ENCODE measurements around the gene KRT222. TPM values are rescaled to one million over a fixed set of nuclear protein-coding genes. Genes with fewer than 3 reads are reported as not detected.

KRT222 gene
- total RNA-seq, 1 donor from 2014 or later, result 1.3 TPM

- peaks cover 20% of the 10 kb centered on the region for H3K36me3 ChIP-seq
- peak overlapping the region; percentile 89 for H3K4me3 ChIP-seq
- peaks cover 28% of the 10 kb centered on the region for H3K4me1 ChIP-seq
- H3K9me3 ChIP-seq, result no peaks in the 10 kb centered on the region
- TF ChIP-seq CTCF (IDR thresholded peaks at IDR 0.05), result no peak
- no peaks in the 10 kb centered on the region for H3K27me3 ChIP-seq
- intact Hi-C loops (cut with DNase I), result no loop called here
- peak overlapping the region; percentile 100 for H3K27ac ChIP-seq
- DNase-seq (no peak), ATAC-seq (peak; percentile 63)
These were observed 18.0 kb downstream of the KRT222 start for GRCh38 chr17:40646791-40647623.

DNA sequence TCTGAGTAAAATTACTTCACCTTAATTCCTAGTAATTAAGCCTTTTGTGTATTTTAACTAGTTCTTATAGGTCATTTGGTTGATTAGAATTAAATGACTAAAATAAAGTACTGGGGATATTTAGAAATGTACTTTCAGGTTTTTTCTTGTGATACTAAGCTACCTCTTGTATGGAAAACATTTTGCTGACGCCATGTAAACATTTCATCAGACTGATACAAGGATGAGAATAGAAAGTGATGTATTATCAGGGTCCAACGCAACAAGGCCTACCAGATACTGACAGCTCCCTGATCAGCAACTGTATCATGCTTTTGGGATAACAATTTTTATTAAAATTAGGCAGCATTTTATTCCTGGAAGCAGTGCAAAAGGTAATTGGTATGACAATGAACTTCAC is 19.0 kb downstream of the KRT222 start:
- ATAC-seq, result no peak
- intact Hi-C loops (cut with DNase I), result no loop called here
- peaks cover 28% of the 10 kb centered on the region for H3K4me1 ChIP-seq

DNA sequence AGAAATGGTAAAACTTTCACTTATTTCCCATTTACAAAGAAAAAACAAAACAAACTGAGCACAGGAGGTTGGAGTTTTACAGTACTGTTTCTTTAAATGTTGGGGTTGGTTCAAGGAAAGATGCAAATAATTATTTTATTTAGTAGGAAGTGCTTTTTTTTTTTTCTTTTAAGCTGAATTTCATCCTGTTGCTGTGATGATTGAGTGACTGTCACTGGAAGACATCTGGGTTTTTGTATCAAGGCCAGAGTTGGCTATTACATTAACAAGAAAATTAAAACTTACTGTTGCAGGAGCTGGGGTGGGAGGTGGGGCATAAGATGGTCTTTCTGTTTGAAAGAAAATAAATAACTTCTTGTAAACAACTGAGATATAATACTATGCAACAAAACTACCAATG is 19.7 kb downstream of the KRT222 start:
- H3K36me3 ChIP-seq, result peaks cover 37% of the 10 kb centered on the region
- no peak for ATAC-seq

More for the DNA sequence above, 19.0 kb downstream of the KRT222 start:
- TF ChIP-seq CTCF (IDR thresholded peaks at IDR 0.05), result no peak
- no peak overlapping the region for H3K4me3 ChIP-seq
- H3K27ac ChIP-seq, result no peak overlapping the region
- H3K36me3 ChIP-seq, result peaks cover 30% of the 10 kb centered on the region
- H3K9me3 ChIP-seq, result no peaks in the 10 kb centered on the region
- no peaks in the 10 kb centered on the region for H3K27me3 ChIP-seq
- no peak for DNase-seq

GRCh38 chr17:40637931-40638330 is 27.0 kb downstream of the KRT222 start:
- Histone ChIP-seq H3K4me1 (peaks cover 4% of the 10 kb centered on the region), H3K4me3 (no peak overlapping the region), H3K36me3 (peaks cover 100% of the 10 kb centered on the region), H3K9me3 (no peaks in the 10 kb centered on the region), H3K27ac (no peak overlapping the region), H3K27me3 (no peaks in the 10 kb centered on the region)
- no peak for TF ChIP-seq CTCF (IDR thresholded peaks at IDR 0.05)
- DNase-seq (no peak), ATAC-seq (no peak)
- intact Hi-C loops (cut with DNase I), result no loop called here

More for the DNA sequence above, 19.7 kb downstream of the KRT222 start:
- peaks cover 30% of the 10 kb centered on the region for H3K4me1 ChIP-seq
- H3K4me3 ChIP-seq, result no peak overlapping the region
- H3K27me3 ChIP-seq, result no peaks in the 10 kb centered on the region
- H3K27ac ChIP-seq, result no peak overlapping the region
- intact Hi-C loops (cut with DNase I), result no loop called here
- DNase-seq, result no peak
- no peak for TF ChIP-seq CTCF (IDR thresholded peaks at IDR 0.05)
- H3K9me3 ChIP-seq, result no peaks in the 10 kb centered on the region

DNA sequence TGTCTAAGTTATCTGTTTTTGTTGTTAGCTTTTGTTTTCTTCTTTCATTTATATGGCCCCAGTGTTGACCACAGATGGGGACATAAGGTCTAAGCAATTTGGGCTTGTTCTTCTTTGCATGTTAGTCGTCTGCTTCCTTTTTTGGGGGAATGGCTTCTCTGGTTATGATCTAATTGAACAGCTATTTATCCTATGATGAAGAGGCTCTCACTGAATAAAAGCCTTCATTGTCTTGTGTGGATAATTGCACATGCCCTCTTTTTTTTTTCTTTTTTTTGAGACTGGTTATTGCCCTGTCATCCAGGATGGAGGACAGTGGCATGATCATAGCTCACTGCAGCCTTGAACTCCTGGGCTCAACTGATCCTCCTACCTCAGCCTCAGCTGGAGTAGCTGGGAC is 31.1 kb downstream of the KRT222 start:
- intact Hi-C loops (cut with DNase I), result loop anchor here (5.0 kb wide), 1 partner anchor 148 kb away; the partner anchor contains the start of gene KRT27

More for the DNA sequence above, 31.1 kb downstream of the KRT222 start:
- DNase-seq (no peak), ATAC-seq (no peak)
- no peak overlapping the region for H3K4me3 ChIP-seq
- peaks cover 100% of the 10 kb centered on the region for H3K36me3 ChIP-seq
- no peak for TF ChIP-seq CTCF (IDR thresholded peaks at IDR 0.05)
- H3K9me3 ChIP-seq, result no peaks in the 10 kb centered on the region
- H3K4me1 ChIP-seq, result no peaks in the 10 kb centered on the region
- no peak overlapping the region for H3K27ac ChIP-seq
- H3K27me3 ChIP-seq, result no peaks in the 10 kb centered on the region
